ENCODE results near the gene CMSS1. TPM values are rescaled to one million over a fixed set of nuclear protein-coding genes. Genes with fewer than 3 reads are reported as not detected.

Gene CMSS1
- polyA plus RNA-seq, 1 donor, result 25.0 TPM

- no peak for DNase-seq (ENCODE audit: low read depth)
Observed at GRCh38 chr3:99874237-99875002, 56.8 kb downstream of the CMSS1 start.

GRCh38 chr3:99875581-99875928 is 57.9 kb downstream of the CMSS1 start:
- no peak for DNase-seq (ENCODE audit: low read depth)

GRCh38 chr3:99875929-99876841 is 58.5 kb downstream of the CMSS1 start:
- peak; percentile 83 for DNase-seq (ENCODE audit: low read depth)

- DNase-seq (ENCODE audit: low read depth), result no peak
Observed at GRCh38 chr3:99877031-99877579, 59.4 kb downstream of the CMSS1 start.

- no peak for DNase-seq (ENCODE audit: low read depth)
Observed at GRCh38 chr3:99878005-99878404, 60.3 kb downstream of the CMSS1 start.

GRCh38 chr3:99879275-99879674 is 61.6 kb downstream of the CMSS1 start:
- no peak for DNase-seq (ENCODE audit: low read depth)

GRCh38 chr3:99881121-99881524 is 63.5 kb downstream of the CMSS1 start:
- peak; percentile 84 for DNase-seq (ENCODE audit: low read depth)

- DNase-seq (ENCODE audit: low read depth), result no peak
Observed at GRCh38 chr3:99882436-99883137, 64.9 kb downstream of the CMSS1 start.

- DNase-seq (ENCODE audit: low read depth), result no peak
Observed at GRCh38 chr3:99883138-99883461, 65.4 kb downstream of the CMSS1 start.

GRCh38 chr3:99883693-99884092 is 66.0 kb downstream of the CMSS1 start:
- no peak for DNase-seq (ENCODE audit: low read depth)

- no peak for DNase-seq (ENCODE audit: low read depth)
Observed at GRCh38 chr3:99884484-99884883, 66.8 kb downstream of the CMSS1 start.

- DNase-seq (ENCODE audit: low read depth), result no peak
Observed at GRCh38 chr3:99885085-99885484, 67.4 kb downstream of the CMSS1 start.

GRCh38 chr3:99885851-99886250 is 68.2 kb downstream of the CMSS1 start:
- DNase-seq (ENCODE audit: low read depth), result no peak

GRCh38 chr3:99891610-99892285 is 74.1 kb downstream of the CMSS1 start:
- DNase-seq (ENCODE audit: low read depth), result no peak

- no peak for DNase-seq (ENCODE audit: low read depth)
Observed at GRCh38 chr3:99892332-99892731, 74.7 kb downstream of the CMSS1 start.

- DNase-seq (ENCODE audit: low read depth), result no peak
Observed at GRCh38 chr3:99895131-99895696, 77.6 kb downstream of the CMSS1 start.

- no peak for DNase-seq (ENCODE audit: low read depth)
Observed at GRCh38 chr3:99895703-99896441, 78.2 kb downstream of the CMSS1 start.

- DNase-seq (ENCODE audit: low read depth), result no peak
Observed at GRCh38 chr3:99896482-99896881, 78.8 kb downstream of the CMSS1 start.

GRCh38 chr3:99899603-99900002 is 81.9 kb downstream of the CMSS1 start:
- no peak for DNase-seq (ENCODE audit: low read depth)

GRCh38 chr3:99900248-99900647 is 82.6 kb downstream of the CMSS1 start:
- no peak for DNase-seq (ENCODE audit: low read depth)
